CD4-positive, alpha-beta T cell treated with Interleukin-15 for 4 hours (primary cell): Measurements from ENCODE around the gene FABP3.
A peak's percentile ranks its signal among the peaks of the same experiment; 100 is the strongest.
"Not testable (repeated sequence)": the region's sequence is repeated elsewhere in the genome, so short reads cannot be mapped to it uniquely, and the experiment has no call there.

Experiments
- DNase-seq: peaks from one replicate; pipeline ENCODE4 v3.0.0-alpha.2; 2020; ENCODE audit warnings: low spot score

The FABP3 gene

DNA sequence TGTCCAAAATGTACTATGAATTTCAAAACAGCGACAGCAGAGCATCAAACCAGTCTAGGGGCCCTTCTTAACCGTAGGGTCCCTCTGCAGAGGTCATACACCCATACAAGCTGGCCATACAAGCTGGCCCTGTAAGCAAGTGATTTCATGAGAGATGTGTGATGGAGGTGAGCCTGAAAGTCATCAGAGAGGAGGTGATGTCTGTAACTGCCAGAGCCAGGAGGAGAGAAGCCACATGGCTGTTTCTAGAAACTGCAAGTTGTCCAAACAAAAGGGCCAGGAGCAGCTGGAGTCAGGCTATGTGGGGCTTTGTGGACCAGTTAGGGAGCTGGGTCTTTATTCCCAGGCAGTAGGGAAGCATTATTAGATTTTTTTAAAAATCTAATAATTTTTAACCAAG lies 25.4 kb upstream of the FABP3 start:
- no peak for DNase-seq

- DNase-seq = no peak
Observed at GRCh38 chr1:31397360-31398095, 24.7 kb upstream of the FABP3 start.

DNA sequence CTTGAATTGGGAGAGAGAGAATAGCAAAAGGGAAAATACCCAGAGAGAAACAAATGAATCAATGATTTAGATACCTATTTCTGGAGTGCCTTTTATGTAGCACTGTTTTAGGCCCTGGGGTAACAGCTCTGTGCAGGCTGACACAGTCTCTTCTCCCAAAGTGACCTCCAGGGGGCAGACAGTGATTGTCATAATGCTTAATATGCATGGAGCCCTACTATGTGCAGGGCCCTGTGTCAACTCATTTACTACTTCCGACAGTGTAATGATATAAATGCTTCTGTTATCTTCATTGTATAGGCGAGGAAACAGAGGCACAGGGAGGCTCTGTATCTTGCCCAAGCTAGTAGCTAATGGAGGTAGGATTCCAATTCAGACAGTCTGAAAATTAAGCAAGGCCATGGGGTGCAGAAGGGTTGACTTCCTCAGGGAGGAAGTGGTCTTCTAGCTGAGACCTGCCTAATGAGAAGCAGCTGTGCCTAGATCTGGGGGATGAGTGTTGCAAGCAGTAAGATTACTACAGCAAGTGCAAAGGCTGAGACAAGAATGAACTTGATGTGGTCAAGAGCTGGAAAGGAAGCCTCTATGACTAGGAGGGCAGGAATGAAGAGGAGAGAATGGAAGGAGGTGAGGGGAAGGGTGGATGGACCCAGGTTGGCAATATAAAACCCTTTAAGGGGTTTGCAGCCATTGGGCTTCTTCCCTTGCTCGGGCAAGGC lies 23.9 kb upstream of the FABP3 start:
- DNase-seq = no peak

DNA sequence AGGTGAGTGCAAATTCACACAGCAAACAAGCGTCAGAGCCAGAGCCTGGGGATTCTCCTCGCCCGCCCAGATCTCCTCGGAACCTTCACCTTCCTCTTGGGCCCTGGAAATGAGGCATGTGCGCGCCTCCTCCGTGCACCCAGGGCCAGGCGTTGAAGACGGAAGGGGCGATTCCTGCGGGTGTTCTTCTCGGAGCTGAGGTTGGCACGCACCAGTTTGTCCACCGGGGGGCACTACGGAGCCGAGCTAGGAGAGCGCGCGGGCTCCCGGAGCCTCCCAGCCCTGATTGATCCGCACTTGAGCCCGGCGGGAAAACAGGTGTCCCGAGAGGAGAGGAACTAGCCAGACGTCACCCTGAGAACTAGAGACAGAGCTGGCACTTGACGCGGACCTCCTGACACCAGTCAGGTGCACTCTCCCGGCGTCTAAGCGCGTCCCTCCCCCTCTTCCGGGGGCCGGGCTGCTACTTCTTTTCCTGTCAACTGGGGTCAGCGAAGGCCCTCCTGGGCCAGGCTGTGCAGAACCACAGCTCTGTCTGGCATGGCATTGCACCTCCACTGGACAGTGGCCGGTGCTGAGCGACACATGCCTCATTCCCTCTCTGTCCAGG lies 21.8 kb upstream of the FABP3 start:
- peak; percentile 67 for DNase-seq

GRCh38 chr1:31393463-31393862 lies 20.6 kb upstream of the FABP3 start:
- DNase-seq = no peak

DNA sequence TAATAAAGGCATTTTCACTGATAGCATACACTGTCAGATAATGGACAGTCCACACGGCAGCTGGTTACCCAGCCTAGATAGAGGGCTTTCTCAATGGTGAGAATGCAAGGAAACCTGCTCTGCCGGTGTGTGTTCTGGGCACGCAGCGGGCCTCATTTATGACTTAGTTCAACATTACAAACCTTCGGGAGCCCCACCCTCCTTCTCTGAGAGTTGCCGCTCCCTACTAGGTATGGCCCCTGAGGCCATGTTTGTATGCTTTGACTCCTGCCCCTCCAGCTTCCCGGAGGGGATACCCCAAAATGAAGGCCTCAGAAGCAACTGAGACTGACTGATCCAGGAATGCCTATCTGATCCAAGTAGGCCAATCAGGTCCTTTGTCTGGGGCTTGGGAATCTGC lies 17.2 kb upstream of the FABP3 start:
- no peak for DNase-seq

DNA sequence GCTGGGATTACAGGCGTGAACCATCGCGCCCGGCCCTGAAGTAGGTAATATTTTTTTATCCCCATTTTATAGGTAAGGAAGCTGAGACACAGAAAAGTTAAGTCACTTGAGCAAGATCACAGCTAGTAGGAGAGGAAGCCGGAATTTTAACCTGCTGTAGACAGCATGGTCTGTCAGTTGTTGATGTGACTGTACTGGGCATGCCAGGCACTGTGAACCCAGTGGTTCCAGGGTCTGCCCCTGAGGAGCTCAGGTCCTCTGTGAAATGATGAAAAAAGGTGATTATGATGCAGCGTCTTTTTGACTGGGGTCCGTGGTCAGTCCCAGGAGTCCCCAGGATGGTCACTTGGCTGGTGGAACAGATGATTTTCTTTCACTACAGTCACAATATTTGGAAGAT lies 16.7 kb upstream of the FABP3 start:
- no peak for DNase-seq

- no peak for DNase-seq
Observed at GRCh38 chr1:31387612-31388011, 14.7 kb upstream of the FABP3 start.

DNA sequence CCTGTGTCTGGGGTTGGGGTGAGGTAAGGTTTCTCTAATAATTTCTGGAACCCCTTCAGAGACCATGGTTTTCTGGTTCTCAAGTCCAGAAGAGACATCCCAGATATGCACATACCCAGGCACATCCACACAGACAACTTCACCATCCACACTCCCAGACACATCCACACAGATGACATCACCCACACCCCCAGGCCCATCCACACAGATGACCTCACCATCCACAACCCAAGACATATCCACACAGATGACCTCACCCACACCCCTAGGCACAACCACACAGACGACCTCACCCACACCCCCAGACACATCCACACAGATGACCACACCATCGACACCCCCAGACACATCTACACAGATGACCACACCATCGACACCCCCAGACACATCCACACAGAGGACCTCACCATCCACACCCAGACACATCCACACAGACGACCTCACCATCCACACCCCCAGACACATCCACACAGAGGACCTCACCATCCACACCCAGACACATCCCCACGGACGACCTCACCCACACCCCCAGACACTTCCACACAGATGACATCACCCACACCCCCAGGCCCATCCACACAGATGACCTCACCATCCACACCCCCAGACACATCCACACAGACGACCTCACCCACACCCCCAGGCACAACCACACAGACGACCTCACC lies 13.8 kb upstream of the FABP3 start:
- DNase-seq = not testable (repeated sequence)

- no peak for DNase-seq
Observed at GRCh38 chr1:31383967-31384366, 11.1 kb upstream of the FABP3 start.

DNA sequence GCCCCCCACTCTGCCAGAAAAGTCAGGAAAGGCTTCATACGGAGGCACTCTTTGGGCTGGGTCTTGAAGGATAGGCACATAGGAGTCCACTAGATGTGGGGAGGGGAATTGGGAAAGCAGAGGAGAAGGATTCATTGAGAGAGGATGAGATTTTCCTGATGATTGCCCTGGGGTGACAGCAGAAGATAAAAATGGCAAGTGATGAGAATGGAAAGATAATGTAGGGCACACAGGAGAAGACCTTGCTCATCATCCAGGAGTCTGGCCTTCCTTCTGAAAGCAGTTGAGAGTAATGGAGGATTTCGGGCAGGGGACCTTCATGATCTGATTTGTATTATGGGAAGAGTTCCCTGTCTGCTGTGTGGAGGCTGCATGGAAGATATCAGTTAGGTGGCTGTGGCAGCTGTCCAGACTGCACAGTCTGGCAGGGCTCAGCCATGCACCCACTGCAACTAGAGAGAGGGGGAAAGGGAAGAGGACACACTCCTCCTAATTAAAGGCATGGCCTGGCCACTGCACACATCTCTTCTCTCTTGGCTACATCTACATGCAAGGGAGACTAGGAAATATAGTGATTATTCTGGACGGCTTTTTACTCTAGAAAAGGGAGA lies 9.6 kb upstream of the FABP3 start:
- DNase-seq = no peak

DNA sequence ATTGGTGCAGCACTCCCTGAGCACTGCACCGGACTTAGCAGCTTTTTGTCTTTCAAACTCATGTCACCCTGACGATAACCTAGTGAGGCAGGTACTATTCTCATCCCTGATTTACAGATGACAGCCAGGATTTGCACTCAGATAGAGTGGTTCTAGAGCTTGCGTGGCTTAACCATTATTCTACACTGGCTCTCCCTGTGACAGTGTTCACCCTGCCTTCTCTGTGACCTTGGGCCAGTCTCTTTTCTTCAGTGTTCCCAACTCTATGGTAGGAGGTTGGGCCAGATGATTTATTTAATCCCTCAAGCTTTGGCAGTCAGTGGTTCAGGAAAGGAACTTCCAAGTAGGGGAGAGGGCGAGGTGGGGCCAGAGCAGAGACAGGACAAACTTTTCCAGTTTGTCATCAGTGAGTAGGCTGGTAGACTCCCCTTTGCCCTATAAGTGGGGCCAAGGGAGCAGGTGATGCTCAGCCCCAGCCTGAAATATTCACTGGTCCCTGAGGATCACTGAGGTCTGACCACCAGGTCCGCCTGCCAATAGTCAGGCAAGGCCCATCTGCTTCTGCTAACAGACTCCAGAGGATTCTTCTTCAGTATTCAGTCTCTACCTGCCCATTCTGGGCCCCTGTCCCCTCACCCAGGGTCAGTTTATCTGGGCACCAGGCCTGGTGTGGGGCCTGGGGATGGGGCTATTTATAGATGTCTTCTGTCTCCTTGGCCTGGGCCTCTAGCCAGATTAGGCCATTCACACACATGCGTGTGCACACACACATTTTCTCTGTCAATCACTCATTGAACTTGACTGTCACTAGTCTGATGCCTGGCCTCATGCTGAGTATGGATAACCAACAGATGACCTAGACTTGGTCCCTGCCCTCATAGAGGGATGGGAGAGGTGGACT lies 8.8 kb upstream of the FABP3 start:
- no peak for DNase-seq

DNA sequence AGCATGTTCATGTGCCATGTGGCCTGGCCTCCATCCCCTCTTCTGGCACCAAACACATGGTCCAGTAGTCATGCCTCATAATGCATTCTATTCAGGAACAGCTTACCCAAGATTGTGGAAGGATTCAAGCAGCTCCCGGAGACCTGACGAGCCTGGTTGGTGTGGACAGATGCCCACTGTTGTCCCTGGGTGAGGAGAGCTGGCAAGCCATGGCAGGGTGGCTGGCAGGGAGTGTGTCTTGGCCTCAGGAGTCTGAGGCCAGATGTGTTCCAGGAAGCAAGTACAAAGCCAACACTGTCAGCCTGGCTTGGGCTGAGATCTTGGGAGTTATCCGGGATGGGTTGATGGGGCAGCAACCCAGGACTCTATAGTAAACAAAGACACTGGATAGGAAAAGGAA lies 7.3 kb upstream of the FABP3 start:
- no peak for DNase-seq

DNA sequence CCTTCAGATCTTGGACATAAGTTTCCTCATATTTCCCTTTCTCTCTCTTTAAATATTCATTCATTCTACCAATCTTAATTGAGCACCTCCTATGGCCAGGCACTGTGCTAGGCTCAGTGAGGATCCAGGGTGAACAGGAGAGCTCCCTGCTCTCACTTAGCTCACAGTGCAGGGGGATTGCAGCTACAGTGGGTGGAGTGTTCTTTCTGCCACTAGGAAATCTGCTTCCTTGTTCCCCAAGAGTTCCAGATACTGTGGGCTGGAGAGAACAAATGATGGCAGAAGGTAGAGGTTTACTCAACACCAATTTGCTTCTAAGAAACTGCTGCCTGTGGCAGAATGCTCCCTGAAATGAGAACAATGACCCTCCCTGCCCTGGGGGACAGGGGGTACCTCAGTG lies 5.1 kb upstream of the FABP3 start:
- DNase-seq = no peak

GRCh38 chr1:31377364-31377863 lies 4.5 kb upstream of the FABP3 start:
- DNase-seq = no peak

GRCh38 chr1:31376375-31377134 lies 3.7 kb upstream of the FABP3 start:
- DNase-seq = no peak

- DNase-seq = no peak
Observed at GRCh38 chr1:31374511-31375196, 1.8 kb upstream of the FABP3 start.

DNA sequence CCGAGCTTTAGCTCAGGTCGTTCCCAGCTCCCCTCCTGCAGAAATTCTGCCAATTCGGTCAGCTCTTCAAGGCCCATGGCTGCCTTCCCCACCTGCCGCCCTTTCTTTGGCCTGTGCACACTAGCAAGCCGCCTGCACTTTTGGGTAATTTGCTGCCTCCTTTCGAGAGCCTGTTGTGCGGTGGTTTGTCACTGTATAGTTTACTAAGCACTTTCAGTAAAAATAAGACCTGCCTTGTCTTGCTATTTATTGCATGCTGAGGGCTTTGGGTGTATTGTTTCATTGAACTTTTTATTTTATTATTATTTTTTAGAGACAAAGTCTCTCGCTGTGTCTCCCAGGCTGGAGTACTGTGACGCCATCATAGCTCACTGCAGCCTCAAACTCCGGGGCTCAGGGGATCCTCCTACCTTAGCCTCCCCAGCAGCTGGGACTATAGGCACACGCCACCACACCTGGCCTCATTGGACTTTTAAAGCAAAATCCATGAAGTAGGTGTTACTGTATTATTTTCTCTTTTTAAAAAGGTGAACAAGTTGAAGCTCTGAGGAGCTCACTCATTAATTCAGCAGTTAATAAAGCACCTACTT lies 1.1 kb upstream of the FABP3 start:
- DNase-seq = no peak

DNA sequence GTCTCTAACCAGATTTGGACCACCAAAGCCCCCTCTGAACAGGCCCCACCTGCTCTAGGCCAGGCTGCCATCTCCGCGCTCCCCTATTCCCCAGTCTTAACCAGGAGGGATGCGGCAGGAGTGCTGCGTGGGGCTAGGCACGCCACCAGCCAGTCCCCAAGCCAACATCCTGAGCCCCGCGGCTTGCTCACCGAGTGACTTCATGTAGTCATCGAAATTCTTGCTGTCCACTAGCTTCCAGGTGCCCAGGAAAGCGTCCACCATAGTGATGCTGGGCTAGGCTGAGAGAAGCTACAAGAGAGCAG lies 173 bp downstream of the FABP3 start:
- no peak for DNase-seq

- no peak for DNase-seq
Observed at GRCh38 chr1:31372051-31372450, 825 bp downstream of the FABP3 start.
